HPDE6-E6E7 (cell line): ENCODE measurements around the gene ZNF419.
"Not testable (repeated sequence)": the region's sequence is repeated elsewhere in the genome, so short reads cannot be mapped to it uniquely, and the experiment has no call there.

Source experiments
- DNase-seq: peaks from one replicate; pipeline ENCODE4 v3.0.0; 2011; ENCODE audit warnings: missing footprints; ENCODE audit errors: extremely low spot score

ZNF419 gene

DNA sequence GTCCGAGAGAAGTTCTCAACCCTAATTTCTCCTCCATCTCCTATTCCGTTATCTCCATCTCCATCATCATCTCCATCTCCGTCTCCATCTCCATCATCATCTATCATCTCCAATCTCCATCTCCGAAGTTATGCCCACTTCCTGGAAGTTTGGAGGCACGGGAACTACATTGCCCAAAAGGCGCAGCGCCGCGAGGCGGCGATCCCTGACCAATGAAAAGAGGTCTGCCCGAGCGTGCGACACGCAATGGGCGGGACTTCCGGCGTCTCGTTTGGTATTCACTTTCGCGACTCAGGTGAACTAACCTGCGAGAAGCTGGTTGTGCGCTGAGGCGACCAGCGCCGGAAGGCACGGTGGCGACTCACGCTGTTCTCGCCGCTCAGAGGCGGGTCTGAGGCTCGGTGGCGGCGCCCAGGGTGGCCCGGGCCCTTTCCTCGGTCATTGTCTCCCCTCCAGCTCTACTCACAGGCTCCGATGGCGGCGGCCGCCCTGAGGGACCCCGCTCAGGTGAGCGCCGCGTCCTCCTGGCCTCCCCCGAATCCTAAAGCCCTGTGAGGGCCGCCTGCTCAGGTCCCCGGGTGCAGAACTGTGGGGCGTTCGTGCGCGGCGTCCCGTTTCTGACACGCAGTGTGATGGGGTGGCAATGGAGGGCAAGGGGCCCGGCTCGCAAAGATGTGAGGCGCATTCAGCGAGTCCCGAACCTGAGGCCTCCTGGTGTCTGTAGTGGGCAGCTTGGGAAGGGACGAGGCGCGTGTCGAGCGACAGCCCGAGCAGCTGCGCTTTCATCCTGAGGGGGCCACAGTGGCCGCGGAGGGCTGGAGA lies at the start of gene ZNF419:
TSS of gene ZNF419 (plus strand) at position 274 of the 822 bp plus-strand sequence. CDS start at position 475, 201 bp downstream.
- peak; percentile 95 for DNase-seq

DNA sequence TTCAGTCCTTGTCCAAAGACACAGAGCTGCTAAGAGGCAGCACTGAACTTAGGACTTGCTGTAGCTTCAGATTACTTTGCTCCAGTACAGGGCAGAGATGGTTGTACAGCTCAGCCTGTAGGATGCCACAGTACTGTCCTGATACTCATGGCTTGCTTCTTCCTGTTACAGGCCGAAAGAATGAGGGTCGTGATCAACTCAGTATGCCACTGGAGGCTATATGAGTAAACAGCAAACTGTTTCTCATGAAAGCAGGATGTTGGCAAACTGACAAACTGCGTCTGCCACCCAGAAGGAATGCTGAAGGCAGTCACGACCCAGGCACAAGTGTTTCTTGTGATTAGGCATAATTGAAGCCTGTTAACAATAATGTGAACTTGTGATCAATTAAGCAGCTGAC lies 49.6 kb upstream of the ZNF419 start:
- DNase-seq, result no peak

GRCh38 chr19:57438925-57439324 lies 48.6 kb upstream of the ZNF419 start:
- no peak for DNase-seq

GRCh38 chr19:57441979-57442752 lies 45.4 kb upstream of the ZNF419 start:
- DNase-seq, result no peak

- no peak for DNase-seq
Measured at GRCh38 chr19:57443121-57443696, 44.3 kb upstream of the ZNF419 start.

DNA sequence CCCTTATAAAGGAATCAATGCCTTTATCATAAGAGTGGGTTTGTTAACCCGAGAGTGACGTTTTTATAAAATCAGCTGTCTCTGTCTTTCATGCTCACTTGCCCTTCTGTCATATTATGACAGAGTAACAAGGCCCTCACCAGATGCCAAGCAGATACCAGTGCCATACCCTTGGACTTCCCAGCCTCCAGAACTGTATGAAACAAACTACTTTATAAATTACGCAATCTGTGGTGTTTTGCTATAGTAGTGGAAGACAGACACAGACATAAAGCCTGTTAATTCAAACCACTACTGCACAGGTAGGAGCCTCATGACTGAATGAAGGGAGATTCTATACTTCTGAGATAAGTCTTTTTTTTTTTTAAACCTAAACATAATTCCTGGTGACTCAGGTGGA lies 35.2 kb upstream of the ZNF419 start:
- DNase-seq, result no peak

- no peak for DNase-seq
Measured at GRCh38 chr19:57465680-57466381, 21.7 kb upstream of the ZNF419 start.

GRCh38 chr19:57466489-57466888 lies 21.1 kb upstream of the ZNF419 start:
- DNase-seq, result no peak

GRCh38 chr19:57473646-57474045 lies 13.9 kb upstream of the ZNF419 start:
- DNase-seq, result no peak

GRCh38 chr19:57477191-57478008 lies 10.2 kb upstream of the ZNF419 start, which contains the start of gene ZNF772:
ZNF772 (minus strand) TSS chr19:57477566; CDS start chr19:57477309, 257 bp downstream.
- DNase-seq, result peak; percentile 96

GRCh38 chr19:57488299-57488644 lies 722 bp downstream of the ZNF419 start:
- not testable (repeated sequence) for DNase-seq

DNA sequence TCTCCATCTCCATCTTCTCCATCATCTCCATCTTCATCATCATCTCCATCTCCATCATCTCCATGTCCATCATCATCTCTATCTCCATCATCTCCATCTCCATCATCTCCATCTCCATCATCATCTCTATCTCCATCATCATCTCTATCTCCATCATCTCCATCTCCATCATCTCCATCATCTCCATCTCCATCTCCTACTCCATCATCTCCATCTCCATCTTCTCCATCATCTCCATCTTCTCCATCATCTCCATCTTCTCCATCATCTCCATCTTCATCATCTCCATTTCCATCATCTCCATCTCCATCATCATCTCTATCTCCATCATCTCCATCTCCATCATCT lies 11.8 kb downstream of the ZNF419 start:
- not testable (repeated sequence) for DNase-seq

GRCh38 chr19:57499680-57500395 lies 12.3 kb downstream of the ZNF419 start, which contains the start of gene ZNF773:
ZNF773 (plus strand) TSS chr19:57499938; CDS start chr19:57500081, 143 bp downstream.
- DNase-seq, result peak; percentile 90

GRCh38 chr19:57500400-57500799 lies 12.8 kb downstream of the ZNF419 start:
- not testable (repeated sequence) for DNase-seq

DNA sequence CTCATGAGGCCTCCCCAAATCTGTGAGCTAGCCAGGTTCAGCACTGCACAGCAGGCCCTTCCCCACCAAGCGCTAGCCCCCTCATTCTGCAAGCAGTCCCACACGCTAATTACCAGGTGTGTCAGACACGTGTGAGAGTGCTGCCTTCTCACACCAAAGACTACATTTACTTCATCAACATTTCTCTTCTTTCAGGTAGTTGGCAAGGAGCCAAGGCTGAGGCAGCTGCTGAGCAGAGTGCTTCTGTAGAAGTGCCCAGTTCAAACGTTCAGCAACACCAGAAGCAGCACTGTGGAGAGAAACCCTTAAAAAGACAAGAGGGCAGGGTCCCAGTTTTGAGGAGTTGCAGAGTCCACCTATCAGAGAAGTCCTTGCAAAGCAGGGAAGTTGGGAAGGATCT lies 18.6 kb downstream of the ZNF419 start:
- DNase-seq, result no peak

- DNase-seq, result no peak
Measured at GRCh38 chr19:57511484-57511883, 23.9 kb downstream of the ZNF419 start.

DNA sequence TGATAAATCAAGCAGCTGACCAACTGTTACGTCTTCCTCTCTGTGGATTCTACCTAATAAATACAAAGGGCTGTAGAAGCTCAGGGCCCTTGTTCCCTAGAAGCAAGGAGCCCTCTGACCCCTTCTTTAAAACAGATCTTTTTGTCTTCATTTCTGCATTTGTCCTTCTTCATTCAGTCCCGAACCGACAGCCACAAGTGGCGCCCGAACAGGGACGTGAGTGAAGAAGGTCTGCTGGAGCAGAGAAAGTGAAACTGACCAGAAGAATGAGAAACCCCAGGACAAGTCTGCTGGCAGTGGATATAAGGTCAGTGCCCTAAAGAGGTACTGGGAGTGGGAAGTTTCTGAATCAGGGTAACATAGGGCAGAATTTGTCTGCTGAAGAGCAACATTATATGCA lies 25.3 kb downstream of the ZNF419 start:
- DNase-seq, result no peak

- no peak for DNase-seq
Measured at GRCh38 chr19:57515255-57515654, 27.7 kb downstream of the ZNF419 start.

DNA sequence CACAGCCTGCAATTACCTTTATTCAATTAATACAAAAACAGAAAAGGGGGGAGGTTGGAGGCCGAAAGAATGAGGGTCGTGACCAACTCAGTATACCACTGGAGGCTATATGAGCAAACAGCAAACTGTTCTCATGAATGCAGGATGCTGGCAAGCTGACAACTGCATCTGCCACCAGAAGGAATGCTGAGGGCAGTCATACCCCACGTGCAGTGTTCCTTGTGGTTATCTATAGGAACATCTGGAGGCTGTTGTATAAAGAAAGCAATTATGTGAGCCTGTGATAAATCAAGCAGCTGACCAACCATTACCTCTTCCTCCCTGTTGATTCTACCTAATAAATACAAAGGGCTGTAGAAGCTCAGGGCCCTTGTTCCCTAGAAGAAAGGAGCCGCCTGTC lies 30.5 kb downstream of the ZNF419 start:
- not testable (repeated sequence) for DNase-seq

DNA sequence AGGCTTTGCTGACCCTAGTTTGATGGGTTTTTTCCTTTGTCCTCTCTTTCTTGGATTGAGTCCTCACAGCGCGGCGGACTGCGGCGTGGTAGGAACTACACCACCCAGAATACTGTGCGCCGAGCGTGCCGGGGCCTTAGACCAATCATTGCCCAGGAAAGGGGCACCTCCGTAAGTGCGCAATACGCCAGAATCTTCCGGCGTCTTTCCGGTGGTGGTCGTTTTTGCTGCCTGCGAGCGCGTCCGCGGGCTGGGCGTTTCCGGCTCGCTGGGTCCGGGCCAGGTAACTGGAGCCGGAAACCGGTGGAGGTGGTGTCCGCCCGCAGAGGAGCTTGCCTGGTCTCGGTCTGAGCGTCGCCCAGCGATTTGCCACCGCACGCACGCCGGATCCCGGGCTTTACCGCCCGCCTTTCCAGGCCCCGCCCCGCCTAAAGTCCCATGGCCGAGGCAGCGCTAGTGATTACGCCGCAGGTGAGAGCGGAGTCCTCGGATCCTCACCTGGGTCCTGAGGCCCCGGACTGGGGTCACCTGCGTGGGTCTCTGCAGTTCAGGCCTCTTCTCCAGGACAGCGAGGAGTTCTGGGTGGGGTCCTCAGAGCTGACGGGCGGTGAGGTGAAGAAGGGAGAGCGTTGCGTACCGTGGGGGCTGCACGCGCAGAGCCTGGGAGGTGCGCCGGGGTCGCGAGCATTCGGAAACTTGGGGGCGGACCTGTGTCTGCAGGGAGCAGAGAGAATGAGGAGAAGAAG lies 39.8 kb downstream of the ZNF419 start, which contains the start of gene ZNF549:
TSS of gene ZNF549 (plus strand) at position 221 of the 746 bp plus-strand sequence. CDS start at position 439, 218 bp downstream.
- peak; percentile 95 for DNase-seq
